A549 (cell line): ENCODE data around the gene CLEC19A. TPM values are rescaled to one million over a fixed set of nuclear protein-coding genes. Genes with fewer than 3 reads are reported as not detected.

Experiments used
- ATAC-seq, 2 experiments: fragments of 200-7000 bp in 1 of 2; fragments of >200 bp in 1 of 2; cut with Nextera tagmentation in 1 of 2; cut with Tn5 transposase in 1 of 2; 3 replicates each; pipeline versions ENCODE4 v1.8.0 to v1.9.1; 2018 to 2020; ENCODE audit warnings: mild to moderate bottlenecking in 1 of 2, moderate library complexity in 1 of 2
- CTCF ChIA-PET: fragments of 300-600 bp; sonication (Branson Sonifier 250); formaldehyde crosslinking; extraction: SDS; loops from one replicate; lab custom pipeline; 2021; ENCODE audit warnings: antibody characterized with exemption, inconsistent platforms; lab: Yijun Ruan, JAX
- POLR2A ChIA-PET: fragments of 350-600 bp; formaldehyde crosslinking; extraction: SDS; loops from one replicate; lab custom pipeline; 2021; ENCODE audit warnings: antibody characterized with exemption, inconsistent platforms; lab: Yijun Ruan, JAX
- DNase-seq, 2 experiments: peaks; one replicate each; pipeline versions ENCODE4 v3.0.0 to v3.0.0-alpha.2; 2011 to 2016; ENCODE audit warnings: low read depth in 1 of 2, low spot score in 1 of 2
- FAIRE-seq: peaks from 2 replicates; lab custom pipeline; 2011; peaks lifted over from hg19 to GRCh38; lab: Jason Lieb, UNC
- H3K27ac ChIP-seq, 2 experiments: fragments of >200 bp; sonication (Bioruptor Twin); formaldehyde crosslinking; 3 replicates each; pipeline ENCODE4 v1.5.1; 2016 to 2017
- H3K4me1 ChIP-seq: fragments of >200 bp; sonication (Bioruptor Twin); formaldehyde crosslinking; 3 replicates; pipeline ENCODE4 v1.6.1; 2016
- H3K4me2 ChIP-seq: fragments of >200 bp; sonication (Bioruptor Twin); formaldehyde crosslinking; 3 replicates; pipeline ENCODE4 v1.6.1; 2016
- H3K4me3 ChIP-seq: fragments of >200 bp; sonication (Bioruptor Twin); formaldehyde crosslinking; 3 replicates; pipeline ENCODE4 v1.5.1; 2016
- H3K9me3 ChIP-seq: fragments of >200 bp; sonication (Bioruptor Twin); formaldehyde crosslinking; 3 replicates; pipeline ENCODE4 v1.6.1; 2016
- EHMT2 ChIP-seq: fragments of 200-600 bp; sonication (generic); IDR thresholded peaks from 2 replicates; pipeline ENCODE4 v1.6.1; 2016; ENCODE audit warnings: antibody characterized with exemption, low read depth, mild to moderate bottlenecking, moderate library complexity
- EP300 ChIP-seq, 2 experiments: fragments of >200 bp; sonication (Bioruptor Twin); formaldehyde crosslinking; IDR thresholded peaks; 2 replicates in 1 of 2; 3 replicates in 1 of 2; pipeline ENCODE4 v1.6.1; 2016 to 2017
- FOSB ChIP-seq: fragments of 250-450 bp; sonication (Bioruptor Pico); IDR thresholded peaks from 2 replicates; pipeline ENCODE4 v1.5.0; 2020; ENCODE audit warnings: mild to moderate bottlenecking, moderate library complexity
- FOSL2 ChIP-seq, 2 experiments: fragments of 450-650 bp in 1 of 2; fragments of >200 bp in 1 of 2; sonication (Bioruptor Twin) in 1 of 2; formaldehyde crosslinking; IDR thresholded peaks; 2 replicates each; pipeline versions ENCODE4 v1.5.0 to v1.6.1; 2016 to 2020; ENCODE audit warnings: mild to moderate bottlenecking in 1 of 2, moderate library complexity in 1 of 2
- GATA3 ChIP-seq: IDR thresholded peaks from 2 replicates; pipeline ENCODE4 v1.6.1; 2012; ENCODE audit warnings: borderline replicate concordance
- HEYL ChIP-seq: fragments of 250-450 bp; sonication (Bioruptor Pico); IDR thresholded peaks from 2 replicates; pipeline ENCODE4 v1.8.0; 2021; ENCODE audit warnings: mild to moderate bottlenecking, moderate library complexity
- HOXA7 ChIP-seq: fragments of 250-450 bp; sonication (Bioruptor Pico); IDR thresholded peaks from 2 replicates; pipeline ENCODE4 v1.5.0; 2020; ENCODE audit warnings: mild to moderate bottlenecking, moderate library complexity
- HOXB13 ChIP-seq: fragments of 250-450 bp; sonication (Bioruptor Pico); IDR thresholded peaks from 2 replicates; pipeline ENCODE4 v1.5.0; 2020; ENCODE audit warnings: low read depth, mild to moderate bottlenecking, moderate library complexity
- JUN ChIP-seq, 2 experiments: fragments of >200 bp; sonication (Bioruptor Twin); formaldehyde crosslinking; IDR thresholded peaks; 2 replicates in 1 of 2; 3 replicates in 1 of 2; pipeline ENCODE4 v1.6.1; 2016 to 2017
- MAFK ChIP-seq: fragments of 450-650 bp; IDR thresholded peaks from 2 replicates; pipeline ENCODE4 v1.6.1; 2014; ENCODE audit not compliant: partially characterized antibody
- MAZ ChIP-seq: fragments of 150-350 bp; IDR thresholded peaks from 2 replicates; pipeline ENCODE4 v1.6.1; 2014; ENCODE audit warnings: antibody characterized with exemption, low read depth, low read length, borderline replicate concordance
- MYC ChIP-seq: IDR thresholded peaks from 2 replicates; pipeline ENCODE4 v1.6.1; 2012; ENCODE audit warnings: mild to moderate bottlenecking, inconsistent platforms, low read length, improper control_type of control experiment, borderline replicate concordance
- NFE2L2 ChIP-seq: fragments of 150-350 bp; conservative IDR thresholded peaks from 2 replicates; pipeline ENCODE4 v1.6.1; 2014; ENCODE audit warnings: low read length
- NPAS2 ChIP-seq: fragments of 250-450 bp; sonication (Bioruptor Pico); IDR thresholded peaks from 2 replicates; pipeline ENCODE4 v1.8.0; 2022; ENCODE audit warnings: mild to moderate bottlenecking, moderate library complexity, borderline replicate concordance
- NR3C1 ChIP-seq: fragments of >200 bp; sonication (Bioruptor Twin); formaldehyde crosslinking; IDR thresholded peaks from 3 replicates; pipeline ENCODE4 v1.6.1; 2017
- POLR2AphosphoS2 ChIP-seq: conservative IDR thresholded peaks from 2 replicates; pipeline ENCODE4 v1.6.1; 2012; ENCODE audit warnings: low read length, improper control_type of control experiment, inconsistent platforms
- RARB ChIP-seq: fragments of 250-450 bp; sonication (Bioruptor Pico); IDR thresholded peaks from 2 replicates; pipeline ENCODE4 v1.8.0; 2021; ENCODE audit warnings: mild to moderate bottlenecking, moderate library complexity
- RCOR1 ChIP-seq: fragments of 150-350 bp; IDR thresholded peaks from 2 replicates; pipeline ENCODE4 v1.6.1; 2014; ENCODE audit warnings: antibody characterized with exemption, low read length, low read depth
- RFX5 ChIP-seq: fragments of 450-650 bp; IDR thresholded peaks from 2 replicates; pipeline ENCODE4 v1.7.1; 2014; ENCODE audit warnings: antibody characterized with exemption, mild to moderate bottlenecking, moderate library complexity
- SMC3 ChIP-seq: fragments of >200 bp; sonication (Bioruptor Twin); formaldehyde crosslinking; IDR thresholded peaks from 3 replicates; pipeline ENCODE4 v1.6.1; 2018; ENCODE audit warnings: inconsistent platforms
- ZSCAN20 ChIP-seq: fragments of 250-450 bp; sonication (Bioruptor Pico); IDR thresholded peaks from 2 replicates; pipeline ENCODE4 v1.8.0; 2022; ENCODE audit warnings: mild to moderate bottlenecking, moderate library complexity
- whole genome bisulfite sequencing: methylation state at CpG from one replicate; pipeline ENCODE4 v1.1.6; 2017; ENCODE audit errors: missing lambda C conversion rate; 5-methylcytosine and 5-hydroxymethylcytosine counted together
- polyA plus RNA-seq, 4 experiments: library from polyadenylated mRNA; depleted of rRNA in 3 of 4; stranded (reverse); fragments of >200 nt; fragmentation: RNase III in 1 of 4; extraction: RNeasy Plus Mini Kit Qiagen cat#74134 plus additional on column Dnase treatment in 1 of 4; gene quantifications; 2 replicates in 3 of 4; 3 replicates in 1 of 4; pipeline ENCODE4 v1.2.3, GENCODE V29; 2011 to 2017
- TF ChIP-seq, protein P1 (sequence below): fragments of >200 bp; sonication (Bioruptor Twin); formaldehyde crosslinking; IDR thresholded peaks from 3 replicates; pipeline ENCODE4 v1.5.1; 2016
- TF ChIP-seq, protein P2 (sequence below): fragments of 150-350 bp; IDR thresholded peaks from 2 replicates; pipeline ENCODE4 v1.6.1; 2014; ENCODE audit warnings: low read depth, mild to moderate bottlenecking, low read length
- TF ChIP-seq, protein P3 (sequence below): fragments of 250-450 bp; sonication (Bioruptor Pico); IDR thresholded peaks from 2 replicates; pipeline ENCODE4 v1.5.0; 2021; ENCODE audit warnings: mild to moderate bottlenecking, moderate library complexity, borderline replicate concordance
- TF ChIP-seq, protein P4 (sequence below): fragments of >200 bp; sonication (Bioruptor Twin); formaldehyde crosslinking; IDR thresholded peaks from 2 replicates; pipeline ENCODE4 v1.6.1; 2016

Gene CLEC19A
- polyA plus RNA-seq, 2 of the 4 experiments (the other 2 are of a cell fraction): 0.09 to 0.49 TPM

DNA sequence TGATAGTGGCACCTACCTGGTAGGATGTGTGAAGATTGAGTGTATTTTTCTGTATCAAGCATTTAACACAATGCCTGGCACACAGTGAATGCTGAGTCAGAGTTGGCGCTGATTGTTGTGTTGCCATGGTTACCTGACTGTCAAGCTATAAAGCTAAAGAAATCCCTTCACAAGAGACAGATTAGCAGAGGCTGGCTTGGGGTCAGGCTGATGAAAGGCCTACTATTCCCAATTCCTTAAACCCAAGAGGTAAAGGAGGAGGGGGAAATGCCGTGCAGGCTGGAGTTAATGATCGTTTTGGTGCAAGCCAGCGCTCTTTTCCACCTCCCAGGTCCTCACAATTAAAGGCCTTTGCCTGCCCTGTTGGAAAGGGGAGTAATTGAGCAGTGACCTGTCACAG is 5.9 kb downstream of the CLEC19A start:
- H3K4me3 ChIP-seq: no peak overlapping the region
- 72% methylated on average over 4 of the region's 4 CpGs for WGBS
- TF ChIP-seq RARB (CRISPR knock-in tag): no peak
- no peak for TF ChIP-seq POLR2AphosphoS2
- no peak for TF ChIP-seq NPAS2 (CRISPR knock-in tag)
- TF ChIP-seq MAFK: peak; percentile 82
- 0 out of 2 replicates have a peak, but pooled peaks have one; percentile 14 for TF ChIP-seq NFE2L2
- no peak for TF ChIP-seq HOXB13 (CRISPR knock-in tag)
- TF ChIP-seq JUN (IDR thresholded peaks at IDR 0.05): no peak
- peak in 1 of 2 experiments; percentile 60 for DNase-seq
- ChIA-PET CTCF (no interaction called here), POLR2A (no interaction called here)
- peak in 1 of 2 experiments; percentile 54; a peak in 3 of 6 replicates for ATAC-seq
- no peaks in the 10 kb centered on the region for H3K9me3 ChIP-seq
- FAIRE-seq: no peak
- H3K4me1 ChIP-seq: peaks cover 19% of the 10 kb centered on the region
- H3K4me2 ChIP-seq: no peak overlapping the region
- H3K27ac ChIP-seq: peak overlapping the region in 1 of 2 experiments; percentile 57; a peak in 2 of 6 replicates

DNA sequence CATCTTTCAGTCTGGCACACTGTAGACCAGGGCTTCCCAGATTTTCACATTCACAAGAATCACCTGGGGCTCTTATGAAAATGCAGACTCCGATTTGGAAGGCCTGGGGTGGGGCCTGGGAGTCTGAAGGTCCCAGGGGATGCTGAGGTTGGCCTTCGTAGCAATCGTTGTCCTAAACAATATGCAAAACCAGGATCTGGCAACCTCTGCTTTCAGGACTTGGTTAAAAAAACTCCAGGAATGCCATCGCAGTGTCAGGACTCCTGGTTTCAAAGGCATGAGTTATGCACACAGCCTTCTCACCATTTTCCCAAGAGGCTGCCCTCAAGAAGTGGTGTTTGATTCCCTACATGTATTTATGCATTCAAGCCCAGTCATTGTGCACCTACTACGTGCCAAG is 6.7 kb downstream of the CLEC19A start:
- Histone ChIP-seq H3K4me1 (peaks cover 19% of the 10 kb centered on the region), H3K27ac (no peak overlapping the region), H3K4me2 (no peak overlapping the region), H3K4me3 (no peak overlapping the region), H3K9me3 (no peaks in the 10 kb centered on the region)
- FAIRE-seq (no peak), DNase-seq (no peak), ATAC-seq (no peak)
- TF ChIP-seq FOSB (CRISPR knock-in tag) (no peak), FOSL2 (IDR thresholded peaks at IDR 0.05) (no peak), FOSL2 (CRISPR knock-in tag; IDR thresholded peaks at IDR 0.05) (no peak), NR3C1 (no peak), MAZ (no peak), JUN (IDR thresholded peaks at IDR 0.05) (no peak), RCOR1 (no peak), SMC3 (no peak), HEYL (no peak), GATA3 (no peak)
- TF ChIP-seq, protein P1, sequence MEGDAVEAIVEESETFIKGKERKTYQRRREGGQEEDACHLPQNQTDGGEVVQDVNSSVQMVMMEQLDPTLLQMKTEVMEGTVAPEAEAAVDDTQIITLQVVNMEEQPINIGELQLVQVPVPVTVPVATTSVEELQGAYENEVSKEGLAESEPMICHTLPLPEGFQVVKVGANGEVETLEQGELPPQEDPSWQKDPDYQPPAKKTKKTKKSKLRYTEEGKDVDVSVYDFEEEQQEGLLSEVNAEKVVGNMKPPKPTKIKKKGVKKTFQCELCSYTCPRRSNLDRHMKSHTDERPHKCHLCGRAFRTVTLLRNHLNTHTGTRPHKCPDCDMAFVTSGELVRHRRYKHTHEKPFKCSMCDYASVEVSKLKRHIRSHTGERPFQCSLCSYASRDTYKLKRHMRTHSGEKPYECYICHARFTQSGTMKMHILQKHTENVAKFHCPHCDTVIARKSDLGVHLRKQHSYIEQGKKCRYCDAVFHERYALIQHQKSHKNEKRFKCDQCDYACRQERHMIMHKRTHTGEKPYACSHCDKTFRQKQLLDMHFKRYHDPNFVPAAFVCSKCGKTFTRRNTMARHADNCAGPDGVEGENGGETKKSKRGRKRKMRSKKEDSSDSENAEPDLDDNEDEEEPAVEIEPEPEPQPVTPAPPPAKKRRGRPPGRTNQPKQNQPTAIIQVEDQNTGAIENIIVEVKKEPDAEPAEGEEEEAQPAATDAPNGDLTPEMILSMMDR: no peak
- TF ChIP-seq, protein P2, sequence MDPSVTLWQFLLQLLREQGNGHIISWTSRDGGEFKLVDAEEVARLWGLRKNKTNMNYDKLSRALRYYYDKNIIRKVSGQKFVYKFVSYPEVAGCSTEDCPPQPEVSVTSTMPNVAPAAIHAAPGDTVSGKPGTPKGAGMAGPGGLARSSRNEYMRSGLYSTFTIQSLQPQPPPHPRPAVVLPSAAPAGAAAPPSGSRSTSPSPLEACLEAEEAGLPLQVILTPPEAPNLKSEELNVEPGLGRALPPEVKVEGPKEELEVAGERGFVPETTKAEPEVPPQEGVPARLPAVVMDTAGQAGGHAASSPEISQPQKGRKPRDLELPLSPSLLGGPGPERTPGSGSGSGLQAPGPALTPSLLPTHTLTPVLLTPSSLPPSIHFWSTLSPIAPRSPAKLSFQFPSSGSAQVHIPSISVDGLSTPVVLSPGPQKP: no peak
- 68% methylated on average over 5 of the region's 5 CpGs for WGBS
- POLR2A ChIA-PET: no interaction called here
- CTCF ChIA-PET: no interaction called here

DNA sequence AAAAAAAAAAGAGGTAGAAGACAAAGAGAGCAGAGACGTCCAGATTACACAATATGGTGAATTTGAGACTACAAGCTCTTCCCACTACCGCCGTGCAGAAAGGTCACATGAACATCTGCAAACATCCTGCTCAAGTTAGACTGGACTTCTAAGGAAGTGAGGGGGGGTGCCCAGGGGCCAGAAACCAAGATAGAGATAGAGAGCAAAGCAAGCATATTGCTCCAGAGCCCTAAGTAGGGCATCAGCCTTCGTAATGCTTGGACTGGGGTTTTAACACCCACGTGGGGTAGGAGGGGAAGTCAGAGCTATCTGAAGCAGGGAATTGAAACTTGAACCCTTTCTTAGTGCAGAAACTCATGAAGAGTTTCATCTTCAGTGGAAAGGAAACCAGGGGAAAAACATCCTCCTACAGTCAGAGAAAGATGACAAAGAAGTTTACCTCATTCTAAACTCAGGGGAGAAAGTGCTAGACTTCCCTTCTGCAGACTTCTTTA is 8.7 kb downstream of the CLEC19A start:
- ChIA-PET CTCF (no interaction called here), POLR2A (no interaction called here)
- H3K27ac ChIP-seq: peak overlapping the region in 1 of 2 experiments; percentile 24; a peak in 1 of 6 replicates
- peaks cover 19% of the 10 kb centered on the region for H3K4me1 ChIP-seq
- 21% methylated on average over 5 of the region's 5 CpGs for WGBS
- DNase-seq (peak in 1 of 2 experiments; percentile 45), ATAC-seq (no peak; a peak in 2 of 6 replicates), FAIRE-seq (no peak)
- H3K9me3 ChIP-seq: no peaks in the 10 kb centered on the region
- peak overlapping the region; percentile 53 for H3K4me2 ChIP-seq
- no peak overlapping the region for H3K4me3 ChIP-seq
- TF ChIP-seq EHMT2 (no peak), ZSCAN20 (CRISPR knock-in tag) (no peak), SMC3 (no peak), EP300 (IDR thresholded peaks at IDR 0.05) (no peak), RFX5 (no peak), MYC (no peak), HEYL (no peak), HOXA7 (CRISPR knock-in tag) (no peak), RARB (CRISPR knock-in tag) (no peak)
- TF ChIP-seq, protein P3, sequence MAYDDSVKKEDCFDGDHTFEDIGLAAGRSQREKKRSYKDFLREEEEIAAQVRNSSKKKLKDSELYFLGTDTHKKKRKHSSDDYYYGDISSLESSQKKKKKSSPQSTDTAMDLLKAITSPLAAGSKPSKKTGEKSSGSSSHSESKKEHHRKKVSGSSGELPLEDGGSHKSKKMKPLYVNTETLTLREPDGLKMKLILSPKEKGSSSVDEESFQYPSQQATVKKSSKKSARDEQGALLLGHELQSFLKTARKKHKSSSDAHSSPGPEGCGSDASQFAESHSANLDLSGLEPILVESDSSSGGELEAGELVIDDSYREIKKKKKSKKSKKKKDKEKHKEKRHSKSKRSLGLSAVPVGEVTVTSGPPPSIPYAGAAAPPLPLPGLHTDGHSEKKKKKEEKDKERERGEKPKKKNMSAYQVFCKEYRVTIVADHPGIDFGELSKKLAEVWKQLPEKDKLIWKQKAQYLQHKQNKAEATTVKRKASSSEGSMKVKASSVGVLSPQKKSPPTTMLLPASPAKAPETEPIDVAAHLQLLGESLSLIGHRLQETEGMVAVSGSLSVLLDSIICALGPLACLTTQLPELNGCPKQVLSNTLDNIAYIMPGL (CRISPR knock-in tag): no peak
- TF ChIP-seq, protein P4, sequence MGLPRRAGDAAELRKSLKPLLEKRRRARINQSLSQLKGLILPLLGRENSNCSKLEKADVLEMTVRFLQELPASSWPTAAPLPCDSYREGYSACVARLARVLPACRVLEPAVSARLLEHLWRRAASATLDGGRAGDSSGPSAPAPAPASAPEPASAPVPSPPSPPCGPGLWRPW: no peak
